BE2C (cell line): Measurements from ENCODE around the gene EFNA5.

Experiments used
- DNase-seq: peaks from one replicate; pipeline ENCODE4 v3.0.0-alpha.2; 2020
- H3K27me3 ChIP-seq: fragments of 250-450 bp; sonication (Bioruptor Pico); 2 replicates; pipeline ENCODE4 v1.5.1; 2020; ENCODE audit warnings: mild to moderate bottlenecking
- H3K36me3 ChIP-seq: fragments of 250-450 bp; sonication (Bioruptor Pico); 2 replicates; pipeline ENCODE4 v1.5.1; 2020; ENCODE audit warnings: mild to moderate bottlenecking
- H3K4me1 ChIP-seq: fragments of 250-450 bp; sonication (Bioruptor Pico); 2 replicates; pipeline ENCODE4 v1.5.1; 2020
- H3K4me3 ChIP-seq: 2 replicates; pipeline ENCODE4 v1.5.1; 2011; ENCODE audit warnings: low read depth, low read length
- H3K9me3 ChIP-seq: fragments of 250-450 bp; sonication (Bioruptor Pico); 2 replicates; pipeline ENCODE4 v1.5.1; 2020
- TF ChIP-seq, protein P1 (sequence below): IDR thresholded peaks from 2 replicates; pipeline ENCODE4 v1.5.1; 2012; ENCODE audit warnings: mild to moderate bottlenecking, low read depth, low read length

The EFNA5 gene

DNA sequence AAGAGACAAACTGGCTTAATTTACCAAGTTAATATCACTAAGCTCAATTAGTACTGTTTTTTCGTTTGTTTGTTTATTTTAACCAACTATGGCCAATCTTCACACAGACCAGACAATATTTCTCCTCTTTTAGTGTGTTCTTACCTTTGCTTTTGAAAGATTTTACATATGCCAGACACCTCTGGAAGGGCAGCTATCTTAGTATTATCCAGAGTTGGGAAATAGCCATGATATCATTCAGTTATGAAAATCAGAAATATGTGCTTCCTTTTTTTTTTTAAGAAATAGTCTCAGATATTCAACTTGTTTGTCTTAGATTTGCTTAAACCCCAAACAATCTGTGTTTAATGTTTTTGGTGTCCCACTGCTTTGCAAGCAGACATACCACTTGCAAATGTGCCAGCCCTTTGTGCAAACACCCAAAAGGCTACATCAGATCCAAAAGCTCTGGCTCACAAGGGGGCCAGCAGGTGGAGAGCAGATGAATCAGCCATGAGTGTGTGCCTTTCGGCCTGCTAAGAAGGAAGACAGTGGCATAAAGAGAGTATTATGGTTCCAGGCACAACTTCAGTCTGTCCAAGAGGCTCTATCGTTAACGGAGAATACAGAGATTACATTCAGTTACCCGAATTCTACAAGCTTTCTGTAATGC is 147.6 kb downstream of the EFNA5 start:
- Histone ChIP-seq H3K4me3 (no peak overlapping the region), H3K27me3 (no peaks in the 10 kb centered on the region), H3K36me3 (no peaks in the 10 kb centered on the region), H3K4me1 (peaks cover 15% of the 10 kb centered on the region), H3K9me3 (no peaks in the 10 kb centered on the region)
- no peak for DNase-seq
- TF ChIP-seq, protein P1, sequence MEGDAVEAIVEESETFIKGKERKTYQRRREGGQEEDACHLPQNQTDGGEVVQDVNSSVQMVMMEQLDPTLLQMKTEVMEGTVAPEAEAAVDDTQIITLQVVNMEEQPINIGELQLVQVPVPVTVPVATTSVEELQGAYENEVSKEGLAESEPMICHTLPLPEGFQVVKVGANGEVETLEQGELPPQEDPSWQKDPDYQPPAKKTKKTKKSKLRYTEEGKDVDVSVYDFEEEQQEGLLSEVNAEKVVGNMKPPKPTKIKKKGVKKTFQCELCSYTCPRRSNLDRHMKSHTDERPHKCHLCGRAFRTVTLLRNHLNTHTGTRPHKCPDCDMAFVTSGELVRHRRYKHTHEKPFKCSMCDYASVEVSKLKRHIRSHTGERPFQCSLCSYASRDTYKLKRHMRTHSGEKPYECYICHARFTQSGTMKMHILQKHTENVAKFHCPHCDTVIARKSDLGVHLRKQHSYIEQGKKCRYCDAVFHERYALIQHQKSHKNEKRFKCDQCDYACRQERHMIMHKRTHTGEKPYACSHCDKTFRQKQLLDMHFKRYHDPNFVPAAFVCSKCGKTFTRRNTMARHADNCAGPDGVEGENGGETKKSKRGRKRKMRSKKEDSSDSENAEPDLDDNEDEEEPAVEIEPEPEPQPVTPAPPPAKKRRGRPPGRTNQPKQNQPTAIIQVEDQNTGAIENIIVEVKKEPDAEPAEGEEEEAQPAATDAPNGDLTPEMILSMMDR, result no peak

DNA sequence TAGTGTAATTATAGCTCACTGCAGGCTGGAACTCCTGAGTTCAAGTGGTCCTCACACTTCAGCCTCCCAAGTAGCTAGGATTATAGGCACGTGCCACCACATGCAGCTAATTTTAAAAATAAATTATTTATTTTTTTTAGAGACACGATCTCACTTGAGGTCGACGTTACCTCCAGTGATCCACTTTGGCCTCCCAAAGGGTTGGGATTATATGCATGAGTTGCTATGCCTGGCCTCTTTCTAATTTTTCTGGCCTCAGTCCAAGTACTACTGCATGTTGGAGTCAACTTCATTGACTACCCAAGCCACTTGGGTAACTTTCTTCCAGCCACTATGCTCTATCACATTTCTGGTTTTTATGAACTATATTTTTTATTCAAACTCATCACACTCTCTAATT is 148.3 kb downstream of the EFNA5 start:
- DNase-seq, result no peak
- no peaks in the 10 kb centered on the region for H3K27me3 ChIP-seq
- H3K4me1 ChIP-seq, result peaks cover 15% of the 10 kb centered on the region
- H3K36me3 ChIP-seq, result no peaks in the 10 kb centered on the region
- no peak overlapping the region for H3K4me3 ChIP-seq
- TF ChIP-seq, protein P1, result no peak
- no peaks in the 10 kb centered on the region for H3K9me3 ChIP-seq

DNA sequence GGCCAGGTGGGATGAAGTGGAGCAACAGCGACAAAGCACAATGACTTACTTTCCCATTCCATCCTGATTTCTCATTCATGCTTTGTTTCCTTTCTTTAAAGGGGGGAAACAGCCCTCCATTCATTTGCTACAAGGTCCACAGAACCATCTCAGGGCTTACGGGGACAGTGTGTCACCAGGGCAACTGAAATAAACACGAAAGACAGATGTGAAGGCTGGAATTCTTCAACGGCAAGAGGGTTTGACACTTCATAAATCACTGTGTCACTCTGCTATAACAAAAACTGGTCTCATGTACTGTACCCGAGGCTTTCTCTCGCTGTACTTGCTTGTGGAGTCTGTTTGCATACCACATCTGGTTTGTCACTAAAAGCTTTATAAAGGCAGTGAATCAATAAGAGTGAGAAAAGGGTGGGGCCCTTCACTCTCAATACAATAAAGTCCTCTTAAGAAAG is 150.8 kb downstream of the EFNA5 start:
- no peaks in the 10 kb centered on the region for H3K36me3 ChIP-seq
- TF ChIP-seq, protein P1, result no peak
- peaks cover 30% of the 10 kb centered on the region for H3K4me1 ChIP-seq
- no peaks in the 10 kb centered on the region for H3K9me3 ChIP-seq
- H3K4me3 ChIP-seq, result 0 out of 2 replicates have a peak overlapping the region, but pooled peaks have one; percentile 4
- peak; percentile 37 for DNase-seq
- no peaks in the 10 kb centered on the region for H3K27me3 ChIP-seq

DNA sequence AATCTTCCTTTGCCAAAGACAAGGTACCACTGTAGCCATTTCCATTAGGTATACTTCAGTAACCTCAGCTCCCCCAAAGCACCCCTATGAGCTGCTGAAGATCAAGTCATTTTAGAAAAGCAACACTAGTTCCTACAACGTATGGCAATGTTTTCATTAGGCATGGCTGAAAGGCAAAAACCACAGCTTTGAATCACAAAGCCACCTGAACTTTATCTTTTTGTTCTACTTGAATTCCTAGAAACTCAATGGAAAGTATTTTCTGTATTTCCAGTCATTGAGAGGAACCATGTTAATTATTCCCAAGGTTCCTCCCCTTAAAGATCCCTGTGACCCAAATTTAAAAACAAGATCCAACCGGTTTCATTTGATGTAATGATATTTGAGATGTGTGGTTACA is 152.1 kb downstream of the EFNA5 start:
- peaks cover 35% of the 10 kb centered on the region for H3K4me1 ChIP-seq
- no peak for DNase-seq
- H3K4me3 ChIP-seq, result no peak overlapping the region
- no peaks in the 10 kb centered on the region for H3K27me3 ChIP-seq
- no peaks in the 10 kb centered on the region for H3K9me3 ChIP-seq
- TF ChIP-seq, protein P1, result no peak
- no peaks in the 10 kb centered on the region for H3K36me3 ChIP-seq

DNA sequence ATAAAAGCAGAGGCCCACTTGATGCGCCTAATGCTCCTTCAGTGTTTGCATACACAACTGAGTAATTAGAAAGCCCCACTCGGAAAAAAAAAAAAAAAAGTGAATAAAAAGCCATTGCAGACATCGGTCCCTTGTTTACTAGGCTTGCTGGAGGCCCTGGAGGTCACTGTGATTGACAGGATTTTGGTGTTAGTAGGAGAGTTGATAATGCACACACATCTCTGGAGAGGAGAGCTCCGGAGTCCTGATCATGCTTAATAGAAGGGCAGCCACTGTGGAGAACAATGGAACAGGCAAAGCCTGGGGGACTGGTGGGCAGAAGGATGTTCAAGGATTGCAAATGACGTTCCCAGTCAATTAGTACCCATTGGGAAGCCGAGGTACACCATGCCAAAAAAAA is 152.5 kb downstream of the EFNA5 start:
- H3K4me3 ChIP-seq, result no peak overlapping the region
- peaks cover 37% of the 10 kb centered on the region for H3K4me1 ChIP-seq
- DNase-seq, result no peak
- H3K9me3 ChIP-seq, result no peaks in the 10 kb centered on the region
- no peaks in the 10 kb centered on the region for H3K36me3 ChIP-seq
- TF ChIP-seq, protein P1, result no peak
- H3K27me3 ChIP-seq, result no peaks in the 10 kb centered on the region

DNA sequence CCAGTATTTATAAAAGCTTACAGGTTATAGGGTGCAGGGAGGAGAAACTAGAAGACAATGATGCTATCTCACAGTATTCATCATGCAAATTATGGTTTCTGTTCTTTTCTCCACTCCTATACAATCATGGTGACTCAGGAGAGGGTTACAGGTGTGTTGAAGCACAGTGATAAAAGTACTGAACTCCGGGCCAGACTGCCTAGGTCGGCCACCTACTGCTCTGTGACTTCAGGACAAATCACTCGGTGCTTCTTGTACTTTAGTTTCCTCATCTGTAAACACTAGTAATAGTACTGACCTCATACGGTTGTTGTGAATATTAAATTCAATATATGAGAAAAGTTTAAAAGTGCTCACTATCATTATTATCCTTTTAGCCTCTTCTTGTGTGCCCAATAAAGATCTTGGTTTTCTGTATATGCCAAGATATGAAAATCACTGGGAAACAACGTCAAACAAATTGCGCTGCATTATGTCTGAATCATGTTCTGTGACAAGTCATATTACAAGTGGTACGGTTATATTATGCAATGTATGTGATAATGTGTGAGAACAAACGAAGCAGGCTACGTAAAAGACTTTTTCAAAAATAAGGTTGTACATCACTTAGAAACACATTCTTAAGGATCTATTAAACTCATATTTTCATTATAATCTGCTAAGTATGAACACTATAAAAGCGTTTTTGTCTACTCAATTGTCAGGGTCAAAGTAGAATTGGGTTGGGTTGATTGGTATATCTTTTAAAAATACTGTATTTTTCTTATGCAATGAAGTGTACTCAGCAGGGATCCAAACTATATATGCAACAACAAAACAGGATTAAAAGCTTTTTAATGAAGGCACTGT is 153.3 kb downstream of the EFNA5 start:
- Histone ChIP-seq H3K9me3 (no peaks in the 10 kb centered on the region), H3K4me1 (peaks cover 41% of the 10 kb centered on the region), H3K4me3 (no peak overlapping the region), H3K27me3 (no peaks in the 10 kb centered on the region), H3K36me3 (no peaks in the 10 kb centered on the region)
- TF ChIP-seq, protein P1, result no peak
- no peak for DNase-seq
